Right lobe of liver (tissue), 6 donors: ENCODE data around the gene TMEM179. TPM values are rescaled to one million over a fixed set of nuclear protein-coding genes. Genes with fewer than 3 reads are reported as not detected.

Source experiments
- ATAC-seq, 4 donors: fragments of 200-7000 bp; cut with Tn5 transposase; one replicate each; pipeline ENCODE4 v1.9.1; 2020; ENCODE audit warnings: mild to moderate bottlenecking in 4 of 4, moderate library complexity in 4 of 4
- DNase-seq, 3 donors: peaks; one replicate each; pipeline ENCODE4 v3.0.0-alpha.2; 2020
- H3K27ac ChIP-seq, 3 donors: fragments of 200-600 bp; one replicate each; pipeline ENCODE4 v1.8.0; 2022
- H3K27me3 ChIP-seq, 2 donors: fragments of 200-600 bp; one replicate each; pipeline ENCODE4 v1.8.0; 2022
- H3K36me3 ChIP-seq, 4 donors: fragments of 200-600 bp; sonication (generic) in 1 of 4; one replicate each; pipeline versions ENCODE4 v1.5.1 to v1.8.0; 2017 to 2022; ENCODE audit warnings: control low read depth in 1 of 4
- H3K4me1 ChIP-seq, 4 donors: fragments of 200-600 bp; sonication (generic) in 1 of 4; one replicate each; pipeline versions ENCODE4 v1.5.1 to v1.8.0; 2017 to 2022; ENCODE audit warnings: control low read depth in 1 of 4
- H3K4me3 ChIP-seq, 3 donors: fragments of 200-600 bp; one replicate each; pipeline ENCODE4 v1.8.0; 2022
- H3K9me3 ChIP-seq, 4 donors: fragments of 200-600 bp; sonication (generic) in 1 of 4; one replicate each; pipeline versions ENCODE4 v1.5.1 to v1.8.0; 2017 to 2022; ENCODE audit warnings: control low read depth in 1 of 4
- POLR2A ChIP-seq: fragments of 450-650 bp; IDR thresholded peaks from one replicate; pipeline ENCODE4 v1.6.1; 2017; ENCODE audit warnings: antibody characterized with exemption, mild to moderate bottlenecking
- WGBS: methylation state at CpG from one replicate; pipeline ENCODE4 v1.1.6; 2018; ENCODE audit warnings: low coverage, low lambda C conversion rate; ENCODE audit not compliant: insufficient coverage; ENCODE audit errors: missing lambda C conversion rate; 5-methylcytosine and 5-hydroxymethylcytosine counted together
- intact Hi-C, 2 donors: fragments of 100-400 bp; cut with DNase I; formaldehyde crosslinking; loops; one replicate each; pipeline versions ENCODE4 v1.11.2 to v1.14.1; 2022
- total RNA-seq, 6 experiments: library from RNA; depleted of rRNA in 2 of 6; stranded (reverse); fragments of >200 nt in 2 of 6; fragmentation: NEBNext Ultra II Directional in 3 of 6; extraction: Animal tissue kit (Norgen Biotek cat#: 25700) in 3 of 6; gene quantifications; one replicate each; pipeline versions ENCODE4 v1.1.0 to v1.2.4, GENCODE V29; 2016 to 2023
- TF ChIP-seq, protein P1 (sequence below), 4 donors: fragments of 200-600 bp in 3 of 4; fragments of 450-650 bp in 1 of 4; IDR thresholded peaks; one replicate each; pipeline versions ENCODE4 v1.5.1 to v1.8.0; 2016 to 2022; ENCODE audit warnings: antibody characterized with exemption in 4 of 4, mild to moderate bottlenecking in 2 of 4
- donor health status: DM: no; HTN: yes; CAD: no.
- donor health status: DM: no; HTN: no; CAD: no.
- donor health status: DM: no; HTN: no; CAD: no.
- donor health status: DM: no; HTN: yes; CAD: no.
- donor health status: DM: no; HTN: yes; CAD: no.

TMEM179 gene
- total RNA-seq, 6 experiments from 2014 or later = 0.17 to 0.18 TPM; not detected in 4

DNA sequence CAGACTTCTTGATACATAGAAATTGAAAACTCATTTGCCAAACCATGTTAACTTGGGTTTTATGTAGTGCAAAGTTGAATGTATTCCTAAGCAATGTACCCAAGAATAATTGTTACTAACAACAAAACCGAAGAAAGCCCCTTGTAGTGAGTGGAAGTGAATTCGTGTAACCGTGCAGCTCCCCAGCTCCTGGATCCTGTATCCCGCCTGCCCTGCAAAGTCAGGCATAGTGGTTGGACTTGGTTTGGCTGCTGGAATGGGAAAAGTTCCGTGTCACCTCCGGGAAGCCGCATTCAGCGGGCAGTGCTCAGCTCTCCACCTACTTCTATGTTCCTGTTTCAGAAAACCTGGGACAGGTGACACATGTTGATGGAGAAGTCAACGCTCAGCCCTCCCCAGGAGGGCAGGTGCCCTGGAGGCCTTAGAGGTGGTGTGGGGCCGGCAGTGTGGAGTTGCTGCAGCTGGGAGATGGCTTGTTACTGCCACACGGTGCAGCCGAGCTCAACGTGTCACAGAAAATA lies 54.2 kb downstream of the TMEM179 start:
- DNase-seq (no peak), ATAC-seq (no peak)
- intact Hi-C loops = no loop called here
- H3K9me3 ChIP-seq = no peaks in the 10 kb centered on the region
- WGBS = 62% methylated on average over 12 of the region's 13 CpGs
- no peaks in the 10 kb centered on the region for H3K36me3 ChIP-seq
- no peak overlapping the region for H3K27ac ChIP-seq
- H3K27me3 ChIP-seq = no peaks in the 10 kb centered on the region
- H3K4me3 ChIP-seq = no peak overlapping the region
- TF ChIP-seq POLR2A = no peak
- TF ChIP-seq, protein P1, sequence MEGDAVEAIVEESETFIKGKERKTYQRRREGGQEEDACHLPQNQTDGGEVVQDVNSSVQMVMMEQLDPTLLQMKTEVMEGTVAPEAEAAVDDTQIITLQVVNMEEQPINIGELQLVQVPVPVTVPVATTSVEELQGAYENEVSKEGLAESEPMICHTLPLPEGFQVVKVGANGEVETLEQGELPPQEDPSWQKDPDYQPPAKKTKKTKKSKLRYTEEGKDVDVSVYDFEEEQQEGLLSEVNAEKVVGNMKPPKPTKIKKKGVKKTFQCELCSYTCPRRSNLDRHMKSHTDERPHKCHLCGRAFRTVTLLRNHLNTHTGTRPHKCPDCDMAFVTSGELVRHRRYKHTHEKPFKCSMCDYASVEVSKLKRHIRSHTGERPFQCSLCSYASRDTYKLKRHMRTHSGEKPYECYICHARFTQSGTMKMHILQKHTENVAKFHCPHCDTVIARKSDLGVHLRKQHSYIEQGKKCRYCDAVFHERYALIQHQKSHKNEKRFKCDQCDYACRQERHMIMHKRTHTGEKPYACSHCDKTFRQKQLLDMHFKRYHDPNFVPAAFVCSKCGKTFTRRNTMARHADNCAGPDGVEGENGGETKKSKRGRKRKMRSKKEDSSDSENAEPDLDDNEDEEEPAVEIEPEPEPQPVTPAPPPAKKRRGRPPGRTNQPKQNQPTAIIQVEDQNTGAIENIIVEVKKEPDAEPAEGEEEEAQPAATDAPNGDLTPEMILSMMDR (IDR thresholded peaks at IDR 0.05) = no peak
- no peaks in the 10 kb centered on the region for H3K4me1 ChIP-seq

DNA sequence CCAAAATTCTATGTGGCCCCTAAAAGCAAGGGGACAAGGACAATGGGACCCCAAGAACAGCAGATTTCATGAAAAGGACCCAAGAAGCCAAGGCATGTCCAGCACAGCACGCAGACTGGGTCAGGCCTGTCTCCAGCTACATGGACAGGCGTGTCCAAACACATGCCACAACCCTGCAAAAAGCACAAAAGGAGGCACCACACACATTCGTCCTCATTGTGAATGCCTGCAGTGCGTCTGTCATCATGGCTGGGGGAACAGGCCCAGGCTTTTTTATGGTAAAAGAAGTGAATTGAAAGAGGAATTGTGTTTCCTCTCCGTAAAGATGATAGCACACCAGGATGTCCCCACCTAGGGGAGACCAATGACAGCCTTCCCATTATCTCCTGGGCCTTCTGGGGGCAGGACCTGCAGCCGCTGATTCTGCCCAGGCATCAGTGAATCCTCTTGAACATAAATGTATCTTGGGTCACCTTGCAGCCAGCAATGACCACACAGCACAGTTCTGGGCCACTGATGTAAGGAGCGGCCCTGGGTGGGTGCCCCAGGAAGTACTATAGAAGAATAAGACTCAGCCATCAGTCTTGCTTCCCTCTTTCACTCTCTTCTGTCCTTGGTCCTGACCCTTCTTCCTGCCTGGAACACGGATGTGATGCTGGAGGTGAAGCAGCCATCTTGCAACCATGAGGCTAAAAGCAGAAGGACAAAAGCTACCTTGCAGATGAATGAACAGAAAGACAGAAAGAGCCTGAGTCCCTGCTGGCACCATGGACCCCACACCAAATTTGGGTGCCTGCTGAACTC lies 54.8 kb downstream of the TMEM179 start:
- H3K36me3 ChIP-seq = no peaks in the 10 kb centered on the region
- intact Hi-C loops = no loop called here
- WGBS = 43% methylated on average over 3 of the region's 8 CpGs
- ATAC-seq (no peak), DNase-seq (no peak)
- H3K9me3 ChIP-seq = no peaks in the 10 kb centered on the region
- no peaks in the 10 kb centered on the region for H3K27me3 ChIP-seq
- H3K4me3 ChIP-seq = no peak overlapping the region
- H3K27ac ChIP-seq = no peak overlapping the region
- H3K4me1 ChIP-seq = no peaks in the 10 kb centered on the region
- no peak for TF ChIP-seq POLR2A
- TF ChIP-seq, protein P1 (IDR thresholded peaks at IDR 0.05) = no peak

DNA sequence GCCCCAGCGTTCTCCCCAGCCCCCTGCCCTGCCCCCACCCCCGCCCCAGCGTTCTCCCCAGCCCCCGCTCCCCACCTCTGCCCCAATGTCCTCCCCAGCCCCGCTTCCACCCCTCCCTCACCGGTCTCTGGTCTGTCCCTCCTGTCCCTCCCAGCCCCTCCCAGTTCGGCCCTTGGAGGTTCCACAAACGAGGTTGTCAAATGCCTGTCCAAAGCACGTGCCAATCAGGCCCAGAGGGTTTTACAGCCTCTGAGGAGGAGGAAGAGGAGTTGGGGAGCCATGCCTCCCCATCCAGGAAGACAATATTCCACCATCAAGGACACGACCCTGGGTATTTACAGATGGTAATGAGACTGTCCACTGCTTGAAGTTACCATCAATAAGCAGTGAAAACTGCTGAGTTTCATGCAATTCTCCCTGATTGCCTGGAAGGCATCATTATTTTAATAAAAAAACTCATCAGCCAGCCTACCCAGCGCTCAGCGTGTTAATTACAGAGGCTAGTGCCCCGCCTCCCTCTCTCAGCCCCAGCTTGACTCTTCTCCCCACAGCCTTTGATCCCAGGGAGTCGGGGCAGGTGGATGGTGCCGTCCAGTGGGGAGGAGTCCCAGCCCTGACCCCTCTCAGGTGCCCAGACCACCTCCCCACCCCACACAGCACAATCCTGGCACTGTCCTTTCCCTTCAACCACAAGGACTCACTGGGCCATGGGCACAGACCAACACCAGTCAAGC lies 55.6 kb downstream of the TMEM179 start:
- H3K4me1 ChIP-seq = no peaks in the 10 kb centered on the region
- H3K36me3 ChIP-seq = no peaks in the 10 kb centered on the region
- ATAC-seq = no peak
- peak in 1 of 3 donors; percentile 43 for DNase-seq
- H3K27me3 ChIP-seq = no peaks in the 10 kb centered on the region
- intact Hi-C loops = no loop called here
- no peak overlapping the region for H3K27ac ChIP-seq
- WGBS = 5% methylated on average over 7 of the region's 15 CpGs
- no peak for TF ChIP-seq POLR2A
- TF ChIP-seq, protein P1 (IDR thresholded peaks at IDR 0.05) = no peak
- H3K4me3 ChIP-seq = no peak overlapping the region
- no peaks in the 10 kb centered on the region for H3K9me3 ChIP-seq

DNA sequence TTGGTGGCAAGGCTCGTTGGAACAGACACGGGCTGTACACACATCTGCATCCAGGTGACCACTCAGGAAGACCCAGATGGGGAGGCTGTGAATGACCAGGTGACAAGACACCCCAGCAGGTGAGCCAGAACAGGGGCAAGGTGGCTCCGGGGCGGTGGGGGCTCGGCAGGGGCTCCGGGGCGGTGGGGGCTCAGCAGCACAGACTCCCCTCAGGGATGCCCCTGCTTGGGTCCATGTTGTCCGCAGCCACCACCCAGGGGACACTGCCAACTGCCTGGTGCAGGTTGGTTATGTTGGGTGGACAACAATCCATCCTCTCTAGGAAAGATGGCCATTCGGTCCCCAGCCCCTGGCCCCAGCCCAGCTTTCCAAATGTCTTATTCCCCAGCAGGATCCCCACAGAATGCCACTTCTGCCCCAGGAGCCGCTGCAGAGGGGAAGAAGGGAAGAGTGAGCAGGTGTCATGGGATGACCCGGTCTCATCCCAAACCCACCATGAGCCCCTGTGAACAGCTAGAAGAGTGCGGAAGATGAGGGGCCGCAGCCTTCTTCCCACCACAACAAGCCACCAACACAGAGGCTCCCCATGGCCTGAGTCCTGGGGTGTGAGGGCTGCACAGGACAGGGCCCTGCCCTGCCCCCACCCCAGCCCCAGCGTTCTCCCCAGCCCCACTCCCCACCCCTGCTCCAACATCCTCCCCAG lies 56.4 kb downstream of the TMEM179 start:
- WGBS = 50% methylated on average over 1 of the region's 14 CpGs
- intact Hi-C loops = no loop called here

More for the DNA sequence above, 56.4 kb downstream of the TMEM179 start:
- no peaks in the 10 kb centered on the region for H3K27me3 ChIP-seq
- peak in 1 of 3 donors; percentile 33 for DNase-seq
- no peaks in the 10 kb centered on the region for H3K9me3 ChIP-seq
- H3K4me1 ChIP-seq = no peaks in the 10 kb centered on the region
- H3K27ac ChIP-seq = no peak overlapping the region
- H3K36me3 ChIP-seq = no peaks in the 10 kb centered on the region
- no peak for ATAC-seq
- H3K4me3 ChIP-seq = no peak overlapping the region
- TF ChIP-seq, protein P1 (IDR thresholded peaks at IDR 0.05) = no peak
- no peak for TF ChIP-seq POLR2A
